Endothelial cell of umbilical vein (primary cell): Measurements from ENCODE around the gene CUEDC1.

ENCODE experiments used
- CTCF ChIP-seq, 2 donors: IDR thresholded peaks; 1 replicate in 1 of 2; 2 replicates in 1 of 2; pipeline ENCODE4 v1.5.1; 2011; ENCODE audit warnings: low read length in 2 of 2, mild to moderate bottlenecking in 2 of 2, moderate library complexity in 2 of 2, control low read depth in 1 of 2, inconsistent platforms in 1 of 2, low read depth in 1 of 2; ENCODE audit not compliant: insufficient read depth in 1 of 2; ENCODE audit errors: extremely low read depth in 1 of 2
- EZH2 ChIP-seq: IDR thresholded peaks from 2 replicates; pipeline ENCODE4 v1.6.1; 2012; ENCODE audit warnings: borderline replicate concordance, low read depth, mild to moderate bottlenecking, moderate library complexity, low read length, inconsistent platforms; ENCODE audit not compliant: severe bottlenecking
- MAX ChIP-seq: IDR thresholded peaks from 2 replicates; pipeline ENCODE4 v1.6.1; 2011; ENCODE audit not compliant: insufficient read depth, insufficient read length
- POLR2A ChIP-seq: IDR thresholded peaks from 2 replicates; pipeline ENCODE4 v1.6.1; 2012; ENCODE audit warnings: low read depth, mild to moderate bottlenecking, control low read depth, low read length

DNA sequence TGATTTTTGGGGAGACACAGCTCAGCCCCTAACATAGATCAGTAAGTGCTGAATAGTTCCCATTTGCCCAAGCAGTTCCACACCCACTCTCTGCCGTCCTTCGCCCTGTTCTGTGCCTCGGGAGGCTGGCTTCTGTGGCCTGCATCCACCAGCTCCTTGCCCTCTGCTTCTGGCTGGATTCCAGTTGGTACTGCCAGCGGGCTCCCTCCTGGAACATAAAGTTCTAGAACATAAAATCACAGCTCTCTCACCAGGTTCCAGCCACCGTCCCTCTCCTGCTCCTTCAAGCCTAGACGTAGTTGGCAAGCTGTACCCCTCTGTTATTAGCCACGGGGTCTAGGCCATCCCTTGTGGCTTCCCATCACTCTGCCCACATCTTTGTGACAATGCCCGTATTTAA, 101.5 kb downstream of the CUEDC1 start:
- TF ChIP-seq CTCF (IDR thresholded peaks at IDR 0.05; ENCODE audit: extremely low read depth in 1 of 2, insufficient read depth in 1 of 2, low read depth in 1 of 2, low read length in 2 of 2) (no peak), POLR2A (no peak), MAX (no peak), EZH2 (no peak)
